ENCODE data around the gene PET100.
A peak's percentile ranks its signal among the peaks of the same experiment; 100 is the strongest.
"Not testable (repeated sequence)": the region's sequence is repeated elsewhere in the genome, so short reads cannot be mapped to it uniquely, and the experiment has no call there.

Gene PET100

GRCh38 chr19:7633698-7634097 is 4.1 kb downstream of the PET100 start, which contains the start of gene PCP2:
Gene PCP2 (minus strand): TSS chr19:7633719. CDS start chr19:7633457, 262 bp downstream.
- DNase-seq (ENCODE audit: low spot score) = no peak

GRCh38 chr19:7635670-7636069 is 6.1 kb downstream of the PET100 start:
- no peak for DNase-seq (ENCODE audit: low spot score)

GRCh38 chr19:7636317-7636690 is 6.7 kb downstream of the PET100 start:
- DNase-seq (ENCODE audit: low spot score) = no peak

DNA sequence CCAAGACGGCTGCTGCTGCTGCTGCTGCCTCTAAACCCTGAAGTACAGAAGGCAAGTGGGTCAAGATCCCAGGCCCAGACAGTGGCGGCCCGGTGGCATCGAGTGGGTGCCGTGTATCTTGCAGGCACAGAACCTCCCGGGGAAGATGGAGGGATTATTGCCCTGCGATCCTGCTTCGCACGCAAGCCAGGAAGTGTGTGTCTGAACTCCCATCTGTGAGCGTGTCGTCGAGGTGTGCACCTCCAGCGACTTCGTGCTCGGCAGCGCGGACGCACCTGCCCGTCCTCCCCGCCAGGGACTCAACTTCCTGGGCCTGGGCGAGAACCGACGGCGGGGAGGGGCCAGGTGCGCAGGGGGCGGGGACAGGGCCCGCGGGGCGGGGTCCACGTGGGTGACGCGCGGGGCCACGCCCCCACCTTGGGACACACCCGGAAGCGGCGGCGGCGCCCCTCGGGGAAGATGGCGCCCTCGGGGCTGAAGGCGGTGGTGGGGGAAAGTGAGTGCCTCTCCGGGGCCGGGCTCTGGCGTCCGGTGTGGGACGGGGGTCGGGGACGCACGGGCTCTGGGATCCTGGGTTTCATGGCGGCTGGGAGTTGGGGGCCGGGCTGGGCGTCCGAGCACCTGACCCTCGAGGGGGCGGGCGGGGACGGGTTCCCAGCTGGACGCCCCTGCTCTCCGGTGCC is 7.2 kb downstream of the PET100 start, which contains the start of gene STXBP2:
Gene STXBP2 (plus strand): TSS at position 420 of the 683 bp plus-strand sequence. CDS start 40 bp downstream, at position 460.
- DNase-seq (ENCODE audit: low spot score) = peak; percentile 33

DNA sequence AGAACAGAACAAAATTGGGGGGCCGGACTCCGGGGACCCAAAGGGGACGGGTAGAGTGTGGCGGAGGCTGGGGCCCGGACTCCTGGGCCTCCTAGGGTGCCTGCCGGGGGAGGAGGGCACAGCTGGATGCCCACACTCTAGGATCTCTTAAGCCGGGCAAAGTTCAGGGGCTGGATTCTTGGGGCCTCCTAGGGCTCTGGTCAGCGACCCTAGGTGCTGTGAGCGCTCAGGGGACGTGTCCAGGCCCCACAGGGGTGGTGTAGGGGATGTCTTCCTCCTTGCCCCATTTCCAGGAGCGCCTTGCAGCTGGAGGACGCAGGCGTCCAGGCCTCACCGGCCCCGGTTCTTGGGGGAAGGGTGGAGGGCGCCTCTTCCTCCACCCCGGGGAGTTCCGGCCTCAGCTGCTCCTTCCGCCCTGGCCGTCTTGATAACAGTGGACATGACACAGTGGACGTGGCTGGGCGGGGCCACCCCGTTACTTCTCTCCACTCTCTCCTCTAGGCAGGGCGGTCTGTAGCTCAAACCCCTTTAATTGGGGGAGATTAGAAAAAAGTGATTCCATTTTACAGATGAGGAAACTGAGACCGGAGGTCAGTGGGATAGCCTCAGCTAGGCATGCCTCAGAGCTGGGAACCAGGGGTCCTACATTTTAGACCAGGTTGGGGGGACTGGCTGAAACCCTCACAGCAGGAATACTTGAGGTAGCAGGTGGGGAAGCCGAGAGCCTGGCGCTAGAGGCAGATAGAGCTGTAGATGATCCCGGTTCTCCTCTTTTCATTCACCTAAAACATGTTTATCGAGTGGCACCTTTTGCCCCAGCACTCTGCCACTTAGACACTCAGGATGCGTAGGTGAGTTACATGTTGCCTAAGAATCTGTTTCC is 8.0 kb downstream of the PET100 start:
- no peak for DNase-seq (ENCODE audit: low spot score)

- DNase-seq (ENCODE audit: low spot score) = no peak
Observed at GRCh38 chr19:7638802-7639465, 9.3 kb downstream of the PET100 start.

DNA sequence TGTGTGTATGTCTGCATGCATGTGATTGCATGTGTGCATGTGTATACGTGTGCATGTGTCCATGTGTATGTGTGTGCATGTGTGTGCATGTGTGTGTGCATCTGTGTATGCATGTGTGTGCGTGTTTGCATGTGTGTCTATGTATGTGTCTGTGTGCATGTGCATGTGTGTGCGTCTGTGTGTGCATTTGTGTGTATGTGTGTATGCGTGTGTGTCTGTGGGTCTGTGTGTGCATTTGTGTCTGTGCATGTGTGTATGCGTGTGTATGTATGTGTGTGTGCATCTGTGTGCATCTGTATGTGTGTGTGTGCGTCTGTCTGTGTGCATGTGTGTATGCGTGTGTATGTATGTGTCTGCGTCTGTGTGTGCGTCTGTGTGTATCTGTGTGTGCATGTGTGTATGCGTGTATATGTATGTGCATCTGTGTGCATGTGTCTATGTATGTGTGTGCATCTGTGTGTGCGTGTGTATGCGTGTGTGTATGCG is 10.3 kb downstream of the PET100 start:
- DNase-seq (ENCODE audit: low spot score) = no peak

GRCh38 chr19:7640803-7641202 is 11.2 kb downstream of the PET100 start:
- DNase-seq (ENCODE audit: low spot score) = no peak

DNA sequence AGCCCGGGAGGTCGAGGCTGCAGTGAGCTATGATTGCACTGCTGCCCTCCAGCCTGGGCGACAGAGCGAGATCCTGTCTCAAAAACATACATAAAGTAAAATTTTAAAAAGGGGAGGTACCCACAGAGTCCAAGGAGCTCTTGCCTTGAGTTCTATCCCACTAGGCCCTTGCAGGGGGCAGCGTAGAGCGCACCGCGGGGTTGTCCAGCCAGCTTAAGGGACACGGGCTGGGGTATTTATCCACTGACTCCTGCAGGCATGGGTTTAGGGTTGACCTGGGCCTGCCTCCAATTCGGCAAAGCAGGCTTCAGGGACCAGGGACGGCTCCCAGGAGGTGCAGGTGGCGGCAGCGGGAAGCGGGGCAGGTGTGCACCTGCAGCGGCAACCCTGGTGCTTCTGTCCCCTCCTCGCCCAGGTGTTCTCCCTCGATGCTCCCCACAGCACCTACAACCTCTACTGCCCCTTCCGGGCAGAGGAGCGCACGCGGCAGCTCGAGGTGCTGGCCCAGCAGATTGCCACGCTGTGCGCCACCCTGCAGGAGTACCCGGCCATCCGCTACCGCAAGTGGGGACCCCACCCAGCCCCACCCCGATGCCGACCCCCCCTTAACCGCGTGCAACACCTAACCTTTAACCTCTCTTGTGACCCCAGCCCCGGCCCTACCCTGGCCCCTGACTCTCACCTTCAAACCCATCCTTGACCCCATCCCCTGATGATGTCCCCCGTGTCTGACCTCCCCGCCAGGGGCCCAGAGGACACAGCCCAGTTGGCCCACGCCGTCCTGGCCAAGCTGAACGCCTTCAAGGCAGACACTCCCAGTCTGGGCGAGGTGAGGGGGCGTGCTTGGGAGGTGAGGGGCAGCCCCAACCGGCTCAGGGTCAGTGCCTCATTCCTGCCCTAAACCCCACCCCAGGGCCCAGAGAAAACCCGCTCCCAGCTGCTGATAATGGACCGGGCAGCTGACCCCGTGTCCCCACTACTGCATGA is 12.0 kb downstream of the PET100 start:
- DNase-seq (ENCODE audit: low spot score) = no peak

DNA sequence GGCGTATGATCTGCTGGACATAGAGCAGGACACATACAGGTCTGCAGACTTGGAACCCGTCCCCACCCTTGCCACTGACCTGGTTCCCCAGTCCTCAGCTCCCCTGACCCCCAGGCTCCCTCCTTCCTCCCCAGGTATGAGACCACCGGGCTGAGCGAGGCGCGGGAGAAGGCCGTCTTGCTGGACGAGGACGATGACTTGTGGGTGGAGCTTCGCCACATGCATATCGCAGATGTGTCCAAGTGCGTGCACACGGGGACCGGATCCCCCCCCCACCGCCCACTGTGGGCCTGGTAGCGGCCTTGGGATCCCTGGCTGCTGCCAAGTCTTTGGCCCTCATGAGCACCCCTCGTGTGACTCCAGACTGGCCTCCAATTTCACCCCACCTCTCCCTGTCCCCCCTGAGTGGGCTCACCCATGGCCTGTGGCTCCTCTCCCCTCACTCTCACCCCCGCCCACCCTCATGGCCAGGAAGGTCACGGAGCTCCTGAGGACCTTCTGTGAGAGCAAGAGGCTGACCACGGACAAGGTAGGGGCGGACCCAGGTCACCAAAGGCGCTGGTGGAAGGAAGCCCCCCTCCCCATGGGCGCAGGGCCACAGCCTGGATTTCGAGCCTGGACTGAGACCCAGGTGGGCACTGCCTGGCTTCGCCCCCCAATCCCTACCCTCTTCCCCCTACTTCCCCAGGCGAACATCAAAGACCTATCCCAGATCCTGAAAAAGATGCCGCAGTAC is 12.9 kb downstream of the PET100 start:
- DNase-seq (ENCODE audit: low spot score) = no peak

DNA sequence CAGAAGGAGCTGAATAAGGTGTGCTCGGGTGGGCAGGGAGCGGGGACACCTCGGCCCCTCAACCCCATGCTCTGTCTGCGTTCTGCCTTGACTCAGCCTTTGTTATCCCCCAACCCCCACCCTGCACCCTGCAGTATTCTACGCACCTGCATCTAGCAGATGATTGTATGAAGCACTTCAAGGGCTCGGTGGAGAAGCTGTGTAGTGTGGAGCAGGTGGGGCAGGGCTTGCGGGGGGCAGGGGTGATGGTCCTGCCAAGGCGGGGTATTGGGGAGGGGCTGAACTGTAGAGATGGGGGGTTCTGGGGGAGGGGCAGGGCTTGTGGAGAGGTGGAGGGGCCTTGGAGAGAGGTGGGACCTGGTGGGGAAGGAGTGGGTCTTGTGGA is 13.4 kb downstream of the PET100 start:
- no peak for DNase-seq (ENCODE audit: low spot score)

DNA sequence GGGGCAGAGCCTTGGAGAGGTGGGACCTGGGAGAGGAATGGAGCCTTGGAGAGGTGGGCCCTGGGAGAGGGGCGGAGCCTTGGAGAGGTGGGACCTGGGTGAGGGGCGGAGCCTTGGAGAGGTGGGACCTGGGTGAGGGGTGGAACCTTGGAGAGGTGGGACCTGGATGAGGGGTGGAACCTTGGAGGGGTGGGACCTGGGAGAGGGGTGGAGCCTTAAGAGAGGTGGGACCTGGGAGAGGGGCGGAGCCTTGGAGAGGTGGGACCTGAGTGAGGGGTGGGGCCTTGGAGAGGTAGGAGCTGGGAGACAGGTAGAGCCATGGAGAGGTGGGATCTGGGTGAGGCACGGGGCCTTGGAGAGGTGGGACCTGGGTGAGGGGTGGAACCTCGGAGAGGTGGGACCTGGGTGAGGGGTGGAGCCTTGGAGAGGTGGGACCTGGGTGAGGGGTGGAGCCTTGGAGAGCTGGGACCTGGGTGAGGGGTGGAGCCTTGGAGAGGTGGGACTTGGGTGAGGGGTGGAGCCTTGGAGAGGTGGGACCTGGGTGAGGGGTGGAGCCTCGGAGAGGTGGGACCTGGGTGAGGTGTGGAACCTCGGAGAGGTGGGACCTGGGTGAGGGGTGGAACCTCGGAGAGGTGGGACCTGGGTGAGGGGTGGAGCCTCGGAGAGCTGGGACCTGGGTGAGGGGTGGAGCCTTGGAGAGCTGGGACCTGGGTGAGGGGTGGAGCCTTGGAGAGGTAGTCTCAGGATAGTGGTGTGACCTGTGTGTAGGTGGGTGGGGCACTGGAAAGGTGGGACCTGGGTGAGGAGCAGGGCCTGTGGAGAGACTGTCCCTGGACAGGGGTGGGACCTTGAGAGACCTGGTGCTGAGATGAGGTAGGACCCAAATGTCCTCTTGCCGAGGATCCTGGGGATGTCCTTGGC is 14.3 kb downstream of the PET100 start:
- DNase-seq (ENCODE audit: low spot score) = not testable (repeated sequence)

DNA sequence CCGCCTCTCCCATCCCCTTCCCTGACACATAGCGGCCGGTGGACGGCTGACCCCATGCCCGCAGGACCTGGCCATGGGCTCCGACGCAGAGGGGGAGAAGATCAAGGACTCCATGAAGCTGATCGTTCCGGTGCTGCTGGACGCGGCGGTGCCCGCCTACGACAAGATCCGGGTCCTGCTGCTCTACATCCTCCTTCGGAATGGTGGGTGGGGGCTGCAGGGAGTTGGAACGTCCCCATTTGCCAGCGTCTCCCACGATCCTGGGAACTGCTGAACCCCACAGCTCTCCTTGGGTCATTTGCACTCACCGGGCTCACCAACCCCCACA is 14.9 kb downstream of the PET100 start:
- DNase-seq (ENCODE audit: low spot score) = no peak

DNA sequence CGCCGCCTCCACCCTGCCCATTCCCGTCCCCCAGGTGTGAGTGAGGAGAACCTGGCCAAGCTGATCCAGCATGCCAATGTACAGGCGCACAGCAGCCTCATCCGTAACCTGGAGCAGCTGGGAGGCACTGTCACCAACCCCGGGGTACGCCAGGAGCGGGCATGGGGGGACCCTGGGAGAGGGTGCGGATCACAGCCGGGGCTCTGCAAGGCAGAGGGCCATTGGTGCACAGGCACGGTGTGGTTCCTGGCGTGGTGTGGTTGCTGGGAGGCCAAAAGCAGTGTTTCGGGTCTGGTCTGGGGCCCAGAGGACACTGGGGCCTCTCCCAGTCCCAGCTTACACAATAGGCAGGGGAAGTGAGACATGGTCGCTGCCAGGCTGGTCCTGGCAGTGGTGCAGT is 15.6 kb downstream of the PET100 start:
- DNase-seq (ENCODE audit: low spot score) = no peak

GRCh38 chr19:7645656-7646425 is 16.2 kb downstream of the PET100 start:
- DNase-seq (ENCODE audit: low spot score) = no peak

DNA sequence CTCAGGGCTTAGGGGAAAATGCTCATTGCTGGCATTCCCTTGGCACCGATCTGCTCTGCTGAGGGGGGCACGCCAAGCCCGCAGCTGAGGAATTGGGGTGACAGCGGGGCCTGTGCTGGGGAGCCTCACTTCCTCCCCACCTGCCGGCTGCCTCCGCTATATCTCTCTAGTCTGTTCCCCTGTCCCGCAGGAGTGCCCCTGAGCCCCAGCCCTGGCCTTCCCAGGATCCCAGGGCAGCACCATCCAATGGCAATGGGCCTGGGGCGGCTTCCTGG is 16.8 kb downstream of the PET100 start:
- DNase-seq (ENCODE audit: low spot score) = no peak

DNA sequence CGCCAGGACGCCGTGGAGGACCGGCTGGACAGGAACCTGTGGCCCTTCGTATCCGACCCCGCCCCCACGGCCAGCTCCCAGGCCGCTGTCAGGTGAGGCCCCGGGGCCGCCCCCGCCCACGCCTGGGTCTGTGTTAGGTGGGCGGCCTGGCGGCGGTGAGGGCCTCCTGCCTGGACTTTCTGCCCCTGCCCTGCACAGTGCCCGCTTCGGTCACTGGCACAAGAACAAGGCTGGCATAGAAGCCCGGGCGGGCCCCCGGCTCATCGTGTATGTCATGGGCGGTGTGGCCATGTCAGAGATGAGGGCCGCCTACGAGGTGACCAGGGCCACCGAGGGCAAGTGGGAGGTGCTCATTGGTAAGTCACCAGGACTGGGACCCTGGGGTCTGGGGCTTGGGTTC is 17.6 kb downstream of the PET100 start:
- DNase-seq (ENCODE audit: low spot score) = no peak

DNA sequence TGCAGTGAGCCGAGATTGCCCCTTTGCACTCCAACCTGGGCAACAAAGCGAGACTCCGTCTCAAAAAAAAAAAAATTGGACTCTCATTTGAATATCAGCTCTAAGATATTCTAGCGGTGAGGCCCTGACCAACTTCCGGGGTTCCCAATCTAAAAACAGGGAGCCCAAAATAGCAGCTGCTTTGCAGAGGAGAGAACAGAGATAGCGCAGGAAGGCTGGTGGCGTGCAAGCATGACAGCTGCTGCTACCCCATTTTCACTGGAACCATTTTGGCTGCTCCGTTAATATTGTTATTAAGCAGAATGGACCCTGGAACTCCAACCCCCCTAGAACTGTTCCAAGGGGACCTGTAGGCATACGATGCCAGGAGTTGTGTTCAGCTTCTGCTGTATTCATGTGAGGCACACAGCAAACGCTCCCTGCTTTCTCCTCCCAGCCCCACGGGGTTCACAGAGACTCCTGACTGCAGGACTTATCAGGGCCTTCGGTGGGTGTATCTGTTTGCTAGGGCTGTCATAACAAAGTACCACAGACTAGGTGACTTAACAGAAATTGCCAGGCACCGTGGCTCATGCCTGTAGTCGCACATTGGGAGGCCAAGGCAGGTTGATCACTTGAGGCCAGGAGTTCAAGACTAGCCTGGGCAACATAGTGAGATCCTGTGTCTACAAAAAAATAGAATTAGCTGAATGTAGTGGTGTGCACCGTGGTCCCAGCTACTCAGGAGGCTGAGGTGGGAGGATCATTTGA is 18.8 kb downstream of the PET100 start:
- DNase-seq (ENCODE audit: low spot score) = no peak
